ENCODE measurements around the gene SH3PXD2A. TPM values are rescaled to one million over a fixed set of nuclear protein-coding genes. Genes with fewer than 3 reads are reported as not detected.

Gene SH3PXD2A
- total RNA-seq, 1 experiment from 2014 or later, result 6.3 TPM

DNA sequence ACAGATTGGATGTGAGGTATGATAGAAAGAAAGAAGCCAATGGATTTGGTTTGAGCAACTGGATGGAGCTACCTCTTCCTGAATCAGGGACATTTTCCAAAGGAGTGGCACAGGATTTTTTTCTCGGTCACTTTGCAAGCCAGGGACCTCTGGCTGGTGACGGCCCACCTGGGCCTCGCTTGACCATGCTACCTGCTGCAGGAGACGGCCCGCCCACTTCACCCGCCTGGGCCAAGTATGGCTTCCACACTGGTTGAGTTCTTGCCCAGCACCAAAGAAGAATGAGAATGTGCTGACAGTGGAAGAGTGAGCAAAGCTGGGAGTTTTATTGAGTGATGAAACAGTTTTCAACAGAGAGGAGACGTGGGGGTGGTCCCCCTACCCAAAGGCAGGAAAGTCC is 24.5 kb upstream of the SH3PXD2A start:
- Mint-ChIP-seq H3K4me1 (ENCODE audit: low read depth, unreplicated experiment) (no peaks in the 10 kb centered on the region), H3K9me3 (ENCODE audit: unreplicated experiment) (no peaks in the 10 kb centered on the region), H3K27me3 (ENCODE audit: insufficient read depth, unreplicated experiment) (no peaks in the 10 kb centered on the region), H3K27ac (ENCODE audit: unreplicated experiment) (no peak overlapping the region), H3K36me3 (ENCODE audit: insufficient read depth, unreplicated experiment) (no peaks in the 10 kb centered on the region), H3K4me3 (ENCODE audit: unreplicated experiment) (no peak overlapping the region)
- intact Hi-C loops (cut with micrococcal nuclease; ENCODE audit: unreplicated experiment), result no loop called here
- Histone ChIP-seq H3K36me3 (ENCODE audit: control insufficient read depth, insufficient read depth, low read length) (no peaks in the 10 kb centered on the region), H3K4me3 (ENCODE audit: low read depth, low read length) (no peak overlapping the region), H3K27me3 (replicated peaks; ENCODE audit: control insufficient read depth, insufficient read depth, low read length) (no peaks in the 10 kb centered on the region), H3K9me3 (no peaks in the 10 kb centered on the region), H3K4me1 (no peaks in the 10 kb centered on the region)
- POLR2A ChIA-PET, result no interaction called here
- no peak for DNase-seq
- BruUV-seq (replicated peaks), result no TSS peak
- TF ChIP-seq, protein P1, sequence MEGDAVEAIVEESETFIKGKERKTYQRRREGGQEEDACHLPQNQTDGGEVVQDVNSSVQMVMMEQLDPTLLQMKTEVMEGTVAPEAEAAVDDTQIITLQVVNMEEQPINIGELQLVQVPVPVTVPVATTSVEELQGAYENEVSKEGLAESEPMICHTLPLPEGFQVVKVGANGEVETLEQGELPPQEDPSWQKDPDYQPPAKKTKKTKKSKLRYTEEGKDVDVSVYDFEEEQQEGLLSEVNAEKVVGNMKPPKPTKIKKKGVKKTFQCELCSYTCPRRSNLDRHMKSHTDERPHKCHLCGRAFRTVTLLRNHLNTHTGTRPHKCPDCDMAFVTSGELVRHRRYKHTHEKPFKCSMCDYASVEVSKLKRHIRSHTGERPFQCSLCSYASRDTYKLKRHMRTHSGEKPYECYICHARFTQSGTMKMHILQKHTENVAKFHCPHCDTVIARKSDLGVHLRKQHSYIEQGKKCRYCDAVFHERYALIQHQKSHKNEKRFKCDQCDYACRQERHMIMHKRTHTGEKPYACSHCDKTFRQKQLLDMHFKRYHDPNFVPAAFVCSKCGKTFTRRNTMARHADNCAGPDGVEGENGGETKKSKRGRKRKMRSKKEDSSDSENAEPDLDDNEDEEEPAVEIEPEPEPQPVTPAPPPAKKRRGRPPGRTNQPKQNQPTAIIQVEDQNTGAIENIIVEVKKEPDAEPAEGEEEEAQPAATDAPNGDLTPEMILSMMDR (IDR thresholded peaks at IDR 0.05; ENCODE audit: insufficient read depth in 1 of 2, low read depth in 1 of 2, low read length in 1 of 2, severe bottlenecking in 1 of 2, unreplicated experiment in 1 of 2), result no peak
- CTCF ChIA-PET, result interaction anchor here (1.0 to 1.8 kb wide), 2 partner anchors 8 to 167 kb away, joined by 3 to 4 read pairs; no protein-coding TSS in a partner anchor

- Histone ChIP-seq H3K4me1 (no peaks in the 10 kb centered on the region), H3K36me3 (ENCODE audit: control insufficient read depth, insufficient read depth, low read length) (no peaks in the 10 kb centered on the region), H3K27me3 (replicated peaks; ENCODE audit: control insufficient read depth, insufficient read depth, low read length) (no peaks in the 10 kb centered on the region), H3K4me3 (ENCODE audit: low read depth, low read length) (no peak overlapping the region), H3K9me3 (no peaks in the 10 kb centered on the region)
- no TSS peak for BruUV-seq (replicated peaks)
- POLR2A ChIA-PET, result interaction anchor here (0.6 kb wide), 1 partner anchor 234 kb away, joined by 3 read pairs; no protein-coding TSS in a partner anchor
- CTCF ChIA-PET, result interaction anchor here (1.0 to 1.8 kb wide), 2 partner anchors 9 to 167 kb away, joined by 3 to 4 read pairs; no protein-coding TSS in a partner anchor
- Mint-ChIP-seq H3K4me1 (ENCODE audit: low read depth, unreplicated experiment) (no peaks in the 10 kb centered on the region), H3K9me3 (ENCODE audit: unreplicated experiment) (no peaks in the 10 kb centered on the region), H3K4me3 (ENCODE audit: unreplicated experiment) (no peak overlapping the region), H3K27ac (ENCODE audit: unreplicated experiment) (no peak overlapping the region), H3K27me3 (ENCODE audit: insufficient read depth, unreplicated experiment) (no peaks in the 10 kb centered on the region), H3K36me3 (ENCODE audit: insufficient read depth, unreplicated experiment) (no peaks in the 10 kb centered on the region)
- TF ChIP-seq, protein P1 (IDR thresholded peaks at IDR 0.05; ENCODE audit: insufficient read depth in 1 of 2, low read depth in 1 of 2, low read length in 1 of 2, severe bottlenecking in 1 of 2, unreplicated experiment in 1 of 2), result no peak
- intact Hi-C loops (cut with micrococcal nuclease; ENCODE audit: unreplicated experiment), result no loop called here
- DNase-seq, result no peak
Observed at GRCh38 chr10:103879409-103879808, 24.0 kb upstream of the SH3PXD2A start.

DNA sequence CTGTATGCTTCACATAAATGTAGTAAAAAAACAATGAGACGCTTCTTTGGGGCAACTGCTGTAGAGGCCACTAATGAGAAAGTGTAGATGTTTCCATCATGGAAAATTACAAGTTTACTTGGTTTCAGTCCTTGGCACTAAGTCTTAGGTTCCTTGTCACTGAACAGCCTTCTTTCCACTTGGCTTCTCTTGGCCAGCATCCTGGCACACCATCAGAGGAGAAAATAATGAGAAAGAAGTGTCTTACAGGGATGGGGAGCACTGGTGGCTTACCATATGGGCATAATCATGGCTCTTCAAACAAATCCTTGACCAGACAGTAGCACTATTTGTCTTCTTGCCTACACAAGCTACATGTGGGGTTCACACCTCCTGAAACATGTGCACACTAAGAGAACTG is 22.5 kb upstream of the SH3PXD2A start:
- BruUV-seq (replicated peaks), result no TSS peak
- no peaks in the 10 kb centered on the region for H3K36me3 Mint-ChIP-seq (ENCODE audit: insufficient read depth, unreplicated experiment)
- no peak overlapping the region for H3K4me3 Mint-ChIP-seq (ENCODE audit: unreplicated experiment)
- ChIA-PET CTCF (no interaction called here), POLR2A (no interaction called here)
- H3K9me3 ChIP-seq, result no peaks in the 10 kb centered on the region
- H3K27ac Mint-ChIP-seq (ENCODE audit: unreplicated experiment), result no peak overlapping the region
- H3K36me3 ChIP-seq (ENCODE audit: control insufficient read depth, insufficient read depth, low read length), result no peaks in the 10 kb centered on the region
- no peaks in the 10 kb centered on the region for H3K4me1 ChIP-seq
- DNase-seq, result no peak
- no peak overlapping the region for H3K4me3 ChIP-seq (ENCODE audit: low read depth, low read length)
- intact Hi-C loops (cut with micrococcal nuclease; ENCODE audit: unreplicated experiment), result no loop called here
- H3K27me3 ChIP-seq (replicated peaks; ENCODE audit: control insufficient read depth, insufficient read depth, low read length), result no peaks in the 10 kb centered on the region
- TF ChIP-seq, protein P1 (IDR thresholded peaks at IDR 0.05; ENCODE audit: insufficient read depth in 1 of 2, low read depth in 1 of 2, low read length in 1 of 2, severe bottlenecking in 1 of 2, unreplicated experiment in 1 of 2), result no peak
- no peaks in the 10 kb centered on the region for H3K9me3 Mint-ChIP-seq (ENCODE audit: unreplicated experiment)
- H3K27me3 Mint-ChIP-seq (ENCODE audit: insufficient read depth, unreplicated experiment), result no peaks in the 10 kb centered on the region
- no peaks in the 10 kb centered on the region for H3K4me1 Mint-ChIP-seq (ENCODE audit: low read depth, unreplicated experiment)

Data from Caco-2 (cell line).